BLaER1 treated with 17β-estradiol and CSF1 and Interleukin-3, amounts not matched to agents 10 nM and 100 nM (cell line): ENCODE results near the gene ALG9.

Experiments used
- H3K27ac ChIP-seq, 11 experiments: shearing (Covaris generic); formaldehyde crosslinking; 2 replicates each; pipeline ENCODE4 v1.8.1; 2022
- H3K27me3 ChIP-seq, 11 experiments: shearing (Covaris generic); formaldehyde crosslinking; 2 replicates each; pipeline ENCODE4 v1.8.1; 2022
- H3K36me3 ChIP-seq, 11 experiments: shearing (Covaris generic); formaldehyde crosslinking; 2 replicates each; pipeline ENCODE4 v1.8.1; 2022
- H3K4me1 ChIP-seq, 10 experiments: shearing (Covaris generic); formaldehyde crosslinking; 2 replicates each; pipeline ENCODE4 v1.8.1; 2022
- H3K4me2 ChIP-seq, 11 experiments: shearing (Covaris generic); formaldehyde crosslinking; 2 replicates each; pipeline ENCODE4 v1.8.1; 2022
- H3K4me3 ChIP-seq, 10 experiments: shearing (Covaris generic); formaldehyde crosslinking; 2 replicates each; pipeline ENCODE4 v1.8.1; 2022
- H3K9ac ChIP-seq, 11 experiments: shearing (Covaris generic); formaldehyde crosslinking; 2 replicates each; pipeline ENCODE4 v1.8.1; 2022
- H3K9me3 ChIP-seq, 11 experiments: shearing (Covaris generic); formaldehyde crosslinking; replicated peaks in 1 of 11; 2 replicates each; pipeline ENCODE4 v1.8.1; 2022
- H4K20me1 ChIP-seq, 11 experiments: shearing (Covaris generic); formaldehyde crosslinking; 2 replicates each; pipeline ENCODE4 v1.8.1; 2022
- Cebpa-rat ChIP-seq, 11 experiments: shearing (Covaris generic); IDR thresholded peaks; 2 replicates each; pipeline ENCODE4 v1.8.1; 2022

ALG9 gene, protein sequence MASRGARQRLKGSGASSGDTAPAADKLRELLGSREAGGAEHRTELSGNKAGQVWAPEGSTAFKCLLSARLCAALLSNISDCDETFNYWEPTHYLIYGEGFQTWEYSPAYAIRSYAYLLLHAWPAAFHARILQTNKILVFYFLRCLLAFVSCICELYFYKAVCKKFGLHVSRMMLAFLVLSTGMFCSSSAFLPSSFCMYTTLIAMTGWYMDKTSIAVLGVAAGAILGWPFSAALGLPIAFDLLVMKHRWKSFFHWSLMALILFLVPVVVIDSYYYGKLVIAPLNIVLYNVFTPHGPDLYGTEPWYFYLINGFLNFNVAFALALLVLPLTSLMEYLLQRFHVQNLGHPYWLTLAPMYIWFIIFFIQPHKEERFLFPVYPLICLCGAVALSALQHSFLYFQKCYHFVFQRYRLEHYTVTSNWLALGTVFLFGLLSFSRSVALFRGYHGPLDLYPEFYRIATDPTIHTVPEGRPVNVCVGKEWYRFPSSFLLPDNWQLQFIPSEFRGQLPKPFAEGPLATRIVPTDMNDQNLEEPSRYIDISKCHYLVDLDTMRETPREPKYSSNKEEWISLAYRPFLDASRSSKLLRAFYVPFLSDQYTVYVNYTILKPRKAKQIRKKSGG

DNA sequence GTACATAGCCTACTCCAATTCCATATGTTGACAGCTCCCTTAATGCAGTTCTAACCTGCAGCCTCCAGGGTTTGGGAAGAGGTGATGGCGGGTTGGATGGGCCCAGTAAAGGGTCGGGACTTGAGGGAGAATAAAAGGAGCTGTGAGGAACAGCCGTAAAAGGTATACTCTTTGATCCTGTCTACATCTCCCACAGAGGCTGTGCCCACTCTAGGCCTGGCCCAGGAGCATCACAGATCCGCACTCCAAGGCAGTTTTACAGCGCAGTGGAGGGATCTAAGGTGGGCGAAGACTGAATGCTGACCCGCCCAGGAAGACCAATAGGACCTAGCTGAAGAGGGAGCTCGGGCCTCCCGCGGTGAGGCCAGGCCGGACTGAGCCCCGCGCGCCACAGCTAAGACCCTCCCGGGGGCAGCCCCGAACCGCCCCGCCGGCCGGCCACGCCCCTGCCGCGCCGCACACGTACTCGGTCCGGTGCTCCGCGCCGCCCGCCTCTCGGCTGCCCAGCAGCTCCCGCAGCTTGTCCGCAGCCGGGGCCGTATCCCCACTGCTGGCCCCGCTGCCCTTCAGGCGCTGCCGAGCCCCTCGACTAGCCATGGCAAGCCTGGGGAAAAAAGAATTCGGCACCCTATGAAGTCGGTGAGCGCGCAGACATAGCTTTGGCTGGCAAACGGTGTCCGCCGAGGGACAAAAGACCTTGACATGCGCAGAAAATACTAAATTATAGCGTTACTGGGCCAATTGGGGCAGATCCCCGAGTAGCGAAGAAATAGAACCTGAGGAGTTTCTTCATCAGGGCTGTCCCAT is at the start of gene ALG9:
ALG9 (minus strand) TSS at position 696 of the 807 bp plus-strand sequence; CDS start at position 597, 99 bp downstream.
- peaks cover 30 to 48% (median 40%) of the 10 kb centered on the region in 11 experiments for H3K36me3 ChIP-seq
- H3K27me3 ChIP-seq, result no peaks in the 10 kb centered on the region
- peak within 1 kb of the TSS; percentile 62 to 92 (median 80) for H3K4me2 ChIP-seq
- H3K9ac ChIP-seq, result peak within 1 kb of the TSS; percentile 71 to 87 (median 83)
- no peaks in the 10 kb centered on the region for H4K20me1 ChIP-seq
- H3K27ac ChIP-seq, result peak within 1 kb of the TSS; percentile 44 to 77 (median 70); a peak in 21 of 22 replicates
- no peaks in the 10 kb centered on the region for H3K9me3 ChIP-seq
- peak within 1 kb of the TSS; percentile 75 to 93 (median 85) for H3K4me3 ChIP-seq
- H3K4me1 ChIP-seq, result peaks cover 10 to 20% (median 15%) of the 10 kb centered on the region in 10 experiments
- TF ChIP-seq Cebpa-rat (IDR thresholded peaks at IDR 0.05), result no peak

DNA sequence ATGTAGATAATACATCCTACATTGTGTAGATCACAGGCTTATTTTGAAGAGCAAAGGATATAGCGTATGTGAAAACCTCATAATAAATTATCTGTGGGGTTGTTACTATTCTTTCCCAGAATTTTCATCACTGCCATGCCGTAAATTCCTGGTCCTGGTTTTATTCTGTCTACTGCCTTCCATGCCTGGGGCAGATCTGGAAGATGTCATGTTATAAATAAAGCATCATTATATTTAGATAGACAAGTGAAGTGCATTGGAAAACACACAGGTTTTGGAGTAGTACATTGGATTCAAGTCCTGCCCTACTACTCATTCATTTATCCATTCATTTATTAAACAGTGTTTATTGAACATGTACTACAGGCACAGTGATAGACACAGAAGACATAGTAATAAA is 49.5 kb upstream of the ALG9 start:
- Histone ChIP-seq H3K4me3 (no peak overlapping the region), H3K9ac (no peak overlapping the region), H4K20me1 (no peaks in the 10 kb centered on the region), H3K4me2 (no peak overlapping the region), H3K4me1 (peaks cover 13 to 35% (median 20%) of the 10 kb centered on the region in 10 experiments; a peak in 19 of 20 replicates), H3K27ac (no peak overlapping the region), H3K9me3 (no peaks in the 10 kb centered on the region), H3K27me3 (no peaks in the 10 kb centered on the region), H3K36me3 (no peaks in the 10 kb centered on the region)
- no peak for TF ChIP-seq Cebpa-rat (IDR thresholded peaks at IDR 0.05)

DNA sequence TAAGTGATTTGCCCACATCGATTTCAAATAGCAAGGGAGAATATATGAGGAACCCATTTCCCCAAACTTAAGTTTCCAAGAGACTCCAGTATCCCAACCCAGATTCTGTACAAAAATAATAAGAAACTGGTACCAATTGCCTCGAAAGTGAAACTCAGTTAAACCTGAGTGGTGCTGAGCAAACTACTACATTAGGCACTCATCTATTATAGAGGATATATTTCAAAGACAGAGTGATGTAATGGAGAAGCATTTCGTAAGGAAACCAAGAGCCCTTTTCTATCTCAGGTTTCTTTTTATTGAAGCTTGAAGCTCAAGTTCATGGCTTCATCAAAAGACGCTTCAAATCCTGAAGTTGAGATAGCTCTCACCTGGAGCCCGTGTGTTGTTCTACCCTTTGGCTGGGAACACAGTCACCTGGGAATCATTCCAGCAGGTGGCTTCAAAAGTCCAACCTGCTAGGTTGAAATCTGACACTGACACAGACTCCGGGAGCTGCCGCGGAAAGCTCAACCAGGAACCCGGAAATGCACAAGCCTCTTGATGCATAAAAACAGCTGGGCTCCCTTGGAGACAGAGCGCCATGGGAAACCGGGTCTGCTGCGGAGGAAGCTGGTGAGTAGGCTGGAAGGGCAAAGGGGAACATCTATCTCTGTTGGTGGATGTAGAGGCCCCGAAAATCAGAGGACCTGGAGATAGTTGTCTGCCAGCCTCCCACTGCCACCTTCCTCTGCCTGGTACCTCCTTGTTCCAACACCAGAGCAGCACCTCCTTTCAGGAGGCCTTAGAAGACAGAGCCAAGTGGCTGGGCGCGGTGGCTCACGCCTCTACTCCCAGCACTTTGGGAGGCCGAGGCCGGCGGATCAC is 47.2 kb upstream of the ALG9 start, which contains the start of gene C11orf52:
C11orf52 (plus strand) TSS at position 524 of the 867 bp plus-strand sequence; CDS start at position 584, 60 bp downstream.
- peak within 1 kb of the TSS; percentile 18 to 68 (median 52) for H3K4me2 ChIP-seq
- no peaks in the 10 kb centered on the region for H3K9me3 ChIP-seq
- peaks cover 10 to 27% (median 17%) of the 10 kb centered on the region in 10 experiments; a peak in 16 of 20 replicates for H3K4me1 ChIP-seq
- H3K9ac ChIP-seq, result peak within 1 kb of the TSS in 2 of 11 experiments; percentile 13 to 17; a peak in 2 of 22 replicates
- no peaks in the 10 kb centered on the region for H4K20me1 ChIP-seq
- peak within 1 kb of the TSS in 9 of 11 experiments; percentile 1 to 59 (median 28); a peak in 11 of 22 replicates for H3K27ac ChIP-seq
- H3K27me3 ChIP-seq, result no peaks in the 10 kb centered on the region
- H3K36me3 ChIP-seq, result no peaks in the 10 kb centered on the region
- no peak for TF ChIP-seq Cebpa-rat (IDR thresholded peaks at IDR 0.05)
- H3K4me3 ChIP-seq, result no peak within 1 kb of the TSS; a peak in 4 of 20 replicates

DNA sequence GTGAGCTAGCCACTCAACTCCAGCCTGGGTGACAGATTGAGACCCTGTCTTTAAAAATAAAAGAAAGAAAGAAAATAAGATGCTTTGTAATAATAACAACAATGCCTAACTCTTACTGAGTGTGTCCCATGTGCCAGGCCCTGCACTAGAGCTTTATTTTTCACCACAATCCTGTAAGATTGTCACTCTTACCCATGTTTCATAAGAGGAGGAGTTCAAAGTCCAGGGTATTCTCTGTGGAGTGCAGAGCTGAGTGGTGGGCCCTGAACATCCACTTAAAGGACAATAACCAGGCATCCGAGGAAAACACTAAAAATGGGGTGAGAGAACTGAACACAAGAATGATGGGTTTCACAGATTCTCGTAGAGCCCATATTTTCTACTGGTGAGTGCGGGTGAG is 46.4 kb upstream of the ALG9 start:
- H3K27ac ChIP-seq, result no peak overlapping the region
- no peak overlapping the region for H3K4me2 ChIP-seq
- H3K36me3 ChIP-seq, result no peaks in the 10 kb centered on the region
- no peaks in the 10 kb centered on the region for H3K27me3 ChIP-seq
- no peaks in the 10 kb centered on the region for H3K9me3 ChIP-seq
- H4K20me1 ChIP-seq, result no peaks in the 10 kb centered on the region
- no peak for TF ChIP-seq Cebpa-rat (IDR thresholded peaks at IDR 0.05)
- H3K9ac ChIP-seq, result no peak overlapping the region
- H3K4me1 ChIP-seq, result peaks cover 2 to 19% (median 11%) of the 10 kb centered on the region in 10 experiments; a peak in 14 of 20 replicates
- H3K4me3 ChIP-seq, result no peak overlapping the region

DNA sequence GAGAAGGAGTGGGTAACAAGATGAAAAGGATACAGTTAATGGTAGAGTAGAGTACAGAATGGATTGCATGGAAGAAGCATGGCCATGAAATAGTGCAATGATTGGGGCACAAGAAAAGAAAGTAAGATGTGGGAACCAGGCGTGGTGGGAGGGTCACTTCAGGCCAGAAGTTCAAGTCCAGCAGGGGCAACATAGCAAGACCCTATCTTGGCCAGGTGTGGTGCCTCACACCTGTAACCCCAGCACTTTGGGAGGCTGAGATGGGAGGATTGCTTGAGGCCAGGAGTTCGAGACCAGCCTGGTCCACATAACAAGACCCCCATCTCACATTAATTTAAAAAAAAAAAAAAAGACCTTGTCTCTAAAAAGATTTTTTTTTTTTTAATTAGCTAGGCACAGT is 45.9 kb upstream of the ALG9 start:
- no peaks in the 10 kb centered on the region for H3K9me3 ChIP-seq
- H3K27me3 ChIP-seq, result no peaks in the 10 kb centered on the region
- no peaks in the 10 kb centered on the region for H3K36me3 ChIP-seq
- TF ChIP-seq Cebpa-rat (IDR thresholded peaks at IDR 0.05), result no peak
- H4K20me1 ChIP-seq, result no peaks in the 10 kb centered on the region
- no peak overlapping the region for H3K4me3 ChIP-seq
- H3K9ac ChIP-seq, result no peak overlapping the region
- H3K4me1 ChIP-seq, result peaks cover 0 to 14% (median 10%) of the 10 kb centered on the region in 10 experiments; a peak in 10 of 20 replicates
- no peak overlapping the region for H3K27ac ChIP-seq
- no peak overlapping the region for H3K4me2 ChIP-seq

DNA sequence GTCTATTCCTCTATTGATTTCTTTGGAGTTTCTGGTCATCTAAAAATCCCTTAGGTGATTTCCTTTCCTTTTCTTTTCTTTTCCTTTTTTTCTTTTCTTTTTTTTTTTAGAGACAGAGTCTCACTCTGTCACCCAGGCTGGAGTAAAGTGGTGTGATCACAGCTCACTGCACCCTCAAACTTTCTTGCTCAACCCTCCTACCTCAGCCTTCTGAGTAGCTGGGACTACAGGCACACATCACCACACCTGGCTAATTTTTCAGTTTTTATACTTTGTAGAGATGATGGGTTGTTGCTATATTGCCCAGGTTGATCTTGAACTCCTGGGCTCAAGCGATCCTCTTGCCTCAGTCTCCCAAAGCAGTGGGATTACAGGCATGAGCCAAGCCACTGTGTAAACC is 45.4 kb upstream of the ALG9 start:
- H3K4me1 ChIP-seq, result peaks cover 0 to 11% (median 7%) of the 10 kb centered on the region in 10 experiments; a peak in 8 of 20 replicates

DNA sequence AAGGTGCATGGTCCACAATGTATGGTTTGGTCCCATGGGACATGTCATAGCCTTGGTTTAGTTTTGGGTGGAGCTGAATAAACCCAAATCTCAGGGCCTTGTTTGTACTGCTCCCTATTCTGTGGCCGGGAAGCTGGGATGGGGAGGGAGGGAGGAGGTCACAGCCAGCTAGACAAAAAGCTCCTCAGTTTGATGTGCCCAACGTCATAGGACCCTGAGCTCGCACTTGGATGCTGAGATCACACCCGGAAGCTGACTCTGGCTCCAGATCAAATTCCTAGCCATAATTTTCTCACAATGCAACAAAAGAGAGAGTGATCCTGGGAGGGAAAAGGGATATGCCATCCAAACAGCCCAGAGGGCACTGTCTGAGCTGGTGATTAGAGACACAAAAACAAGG is 42.6 kb upstream of the ALG9 start:
- H3K27ac ChIP-seq, result no peak overlapping the region
- no peaks in the 10 kb centered on the region for H4K20me1 ChIP-seq
- no peak overlapping the region for H3K4me3 ChIP-seq
- H3K9me3 ChIP-seq, result no peaks in the 10 kb centered on the region
- no peak for TF ChIP-seq Cebpa-rat (IDR thresholded peaks at IDR 0.05)
- no peak overlapping the region for H3K4me2 ChIP-seq
- H3K27me3 ChIP-seq, result no peaks in the 10 kb centered on the region
- no peak overlapping the region for H3K9ac ChIP-seq
- no peaks in the 10 kb centered on the region for H3K36me3 ChIP-seq
- H3K4me1 ChIP-seq, result peaks cover 0 to 7% (median 5%) of the 10 kb centered on the region in 10 experiments; a peak in 2 of 20 replicates

More for the DNA sequence above, 45.4 kb upstream of the ALG9 start:
- H3K27me3 ChIP-seq, result no peaks in the 10 kb centered on the region
- no peak overlapping the region for H3K27ac ChIP-seq
- no peaks in the 10 kb centered on the region for H4K20me1 ChIP-seq
- no peak overlapping the region for H3K9ac ChIP-seq
- H3K36me3 ChIP-seq, result no peaks in the 10 kb centered on the region
- H3K4me3 ChIP-seq, result no peak overlapping the region
- no peak for TF ChIP-seq Cebpa-rat (IDR thresholded peaks at IDR 0.05)
- no peaks in the 10 kb centered on the region for H3K9me3 ChIP-seq
- no peak overlapping the region for H3K4me2 ChIP-seq
